Breast epithelium (tissue), 3 donors: ENCODE results near the gene GPR148.

ENCODE experiments used
- CTCF ChIP-seq, 3 donors: fragments of 450-650 bp; IDR thresholded peaks; one replicate each; pipeline ENCODE4 v1.5.1; 2016 to 2017; ENCODE audit warnings: antibody characterized with exemption in 3 of 3, mild to moderate bottlenecking in 3 of 3, moderate library complexity in 3 of 3
- POLR2A ChIP-seq: fragments of 450-650 bp; IDR thresholded peaks from one replicate; pipeline ENCODE4 v1.6.1; 2016; ENCODE audit warnings: antibody characterized with exemption, mild to moderate bottlenecking, moderate library complexity

GRCh38 chr2:130764821-130765115 is 35.9 kb downstream of the GPR148 start:
- TF ChIP-seq POLR2A (no peak), CTCF (IDR thresholded peaks at IDR 0.05) (no peak)
